Astrocyte (in vitro differentiated cells and primary cell): ENCODE measurements around the gene CAPNS1.

Experiments
- EZH2 ChIP-seq: IDR thresholded peaks from 2 replicates; pipeline ENCODE4 v1.6.1; 2012; ENCODE audit warnings: mild to moderate bottlenecking, low read length, inconsistent platforms; ENCODE audit not compliant: insufficient read depth
- TF ChIP-seq, protein P1 (sequence below): IDR thresholded peaks from 2 replicates; pipeline ENCODE4 v1.5.1; 2011; ENCODE audit warnings: low read depth, mild to moderate bottlenecking, inconsistent platforms, low read length, moderate library complexity; ENCODE audit not compliant: insufficient read depth

DNA sequence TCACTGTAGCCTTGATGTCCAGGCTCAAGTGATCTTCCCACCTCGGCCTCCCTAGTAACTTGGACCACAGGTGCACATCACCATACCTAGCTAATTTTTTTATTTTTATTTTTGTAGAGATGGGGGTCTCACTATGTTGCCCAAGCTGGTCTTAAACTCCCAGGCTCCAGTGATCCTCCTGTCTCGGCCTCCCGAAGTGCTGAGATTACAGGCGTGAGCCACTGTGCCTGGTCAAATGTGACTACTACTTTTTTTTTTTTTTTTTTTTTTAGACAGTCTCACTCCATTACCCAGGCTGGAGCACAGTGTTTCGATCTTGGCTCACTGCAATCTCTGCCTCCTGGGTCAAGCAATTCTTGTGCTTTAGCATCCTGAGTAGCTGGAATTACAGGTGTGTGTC lies 33.0 kb downstream of the CAPNS1 start:
- TF ChIP-seq, protein P1, sequence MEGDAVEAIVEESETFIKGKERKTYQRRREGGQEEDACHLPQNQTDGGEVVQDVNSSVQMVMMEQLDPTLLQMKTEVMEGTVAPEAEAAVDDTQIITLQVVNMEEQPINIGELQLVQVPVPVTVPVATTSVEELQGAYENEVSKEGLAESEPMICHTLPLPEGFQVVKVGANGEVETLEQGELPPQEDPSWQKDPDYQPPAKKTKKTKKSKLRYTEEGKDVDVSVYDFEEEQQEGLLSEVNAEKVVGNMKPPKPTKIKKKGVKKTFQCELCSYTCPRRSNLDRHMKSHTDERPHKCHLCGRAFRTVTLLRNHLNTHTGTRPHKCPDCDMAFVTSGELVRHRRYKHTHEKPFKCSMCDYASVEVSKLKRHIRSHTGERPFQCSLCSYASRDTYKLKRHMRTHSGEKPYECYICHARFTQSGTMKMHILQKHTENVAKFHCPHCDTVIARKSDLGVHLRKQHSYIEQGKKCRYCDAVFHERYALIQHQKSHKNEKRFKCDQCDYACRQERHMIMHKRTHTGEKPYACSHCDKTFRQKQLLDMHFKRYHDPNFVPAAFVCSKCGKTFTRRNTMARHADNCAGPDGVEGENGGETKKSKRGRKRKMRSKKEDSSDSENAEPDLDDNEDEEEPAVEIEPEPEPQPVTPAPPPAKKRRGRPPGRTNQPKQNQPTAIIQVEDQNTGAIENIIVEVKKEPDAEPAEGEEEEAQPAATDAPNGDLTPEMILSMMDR, result no peak
- no peak for TF ChIP-seq EZH2
